NCI-H146 treated with DMSO at 0.1 percent for 48 hours (cell line): ENCODE data around the gene B9D1.
"Not testable (repeated sequence)": the region's sequence is repeated elsewhere in the genome, so short reads cannot be mapped to it uniquely, and the experiment has no call there.

ENCODE experiments used
- DNase-seq: peaks from one replicate; lab custom pipeline; 2025; ENCODE audit not compliant: unreplicated experiment; lab: John Stamatoyannopoulos, UW

Gene B9D1

DNA sequence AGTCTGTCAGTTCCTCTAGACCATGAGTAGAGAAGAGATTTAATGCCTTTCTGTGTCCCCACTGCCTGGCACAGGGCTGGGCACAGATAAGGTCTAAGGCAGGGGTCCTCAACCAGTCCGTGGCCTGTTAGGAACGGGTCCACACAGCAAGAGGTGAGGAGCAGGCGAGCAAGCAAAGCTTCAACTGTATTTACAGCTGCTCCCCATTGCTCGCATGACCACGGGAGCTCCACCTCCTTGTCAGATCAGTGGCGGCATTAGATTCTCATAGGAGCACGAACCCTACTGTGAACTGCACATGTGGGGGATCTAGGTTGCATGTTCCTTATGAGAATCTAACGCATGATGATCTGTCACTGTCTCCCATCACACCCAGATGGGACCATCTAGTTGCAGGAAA, 1.8 kb downstream of the B9D1 start:
- DNase-seq = no peak

DNA sequence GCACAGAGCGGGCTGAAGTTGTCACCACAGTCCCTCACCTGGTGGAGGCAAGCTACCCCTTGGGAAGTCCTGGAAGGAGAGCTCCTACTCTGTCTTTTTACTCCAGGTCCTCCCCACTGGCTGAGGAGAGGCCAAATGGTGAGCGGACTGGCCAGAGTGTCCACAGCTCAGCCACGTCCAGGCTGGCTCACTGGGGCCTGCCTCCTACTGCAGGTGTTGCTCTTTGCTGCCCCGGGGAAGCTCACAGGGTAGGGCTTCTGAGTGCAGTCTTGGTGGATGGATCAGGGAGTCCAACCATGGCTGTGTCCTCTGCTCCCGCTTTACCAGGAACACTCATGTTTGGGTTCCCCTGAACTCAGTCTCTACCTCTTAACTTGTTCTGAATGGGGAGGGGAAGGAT, 2.7 kb downstream of the B9D1 start:
- DNase-seq = no peak

DNA sequence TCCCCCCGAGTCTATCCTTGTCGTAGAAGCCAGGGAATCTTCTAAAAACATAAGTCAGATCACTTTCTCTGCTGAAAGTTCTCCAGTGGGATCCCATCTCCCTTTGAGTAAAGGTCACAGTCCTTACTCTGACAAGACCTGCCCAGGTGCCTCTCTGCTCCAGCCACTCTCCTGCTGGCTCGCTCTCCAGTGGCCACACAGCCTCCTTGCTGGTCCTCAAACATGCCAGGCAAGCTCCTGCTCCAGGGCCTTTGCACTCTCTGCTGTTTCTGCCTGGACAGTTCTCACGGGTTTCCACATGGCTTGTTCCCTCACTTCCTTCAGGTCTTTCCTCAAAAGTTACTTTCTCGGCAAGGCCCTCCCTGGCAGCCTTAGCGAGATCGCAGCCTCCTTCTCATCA, 3.4 kb downstream of the B9D1 start:
- DNase-seq = no peak

DNA sequence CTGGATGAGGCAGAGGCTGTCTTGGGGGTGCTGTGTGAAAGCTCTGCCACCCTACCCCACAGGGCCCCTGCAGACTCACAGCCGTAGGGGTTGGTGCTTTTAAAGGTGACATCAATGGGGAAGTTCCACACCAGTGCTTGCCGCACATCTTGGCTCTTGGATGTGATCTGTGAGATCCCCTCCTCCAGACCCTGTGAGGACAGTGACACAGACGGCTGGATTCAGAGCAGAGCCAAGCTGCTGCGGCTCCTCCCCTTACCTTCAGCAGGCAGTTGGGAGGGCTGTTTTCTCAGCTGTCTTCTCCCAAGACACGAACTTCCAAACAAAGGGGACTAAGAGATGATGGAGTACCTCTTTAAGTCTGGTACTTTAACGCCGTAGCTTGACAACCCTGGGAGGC, 4.8 kb downstream of the B9D1 start:
- DNase-seq = no peak

DNA sequence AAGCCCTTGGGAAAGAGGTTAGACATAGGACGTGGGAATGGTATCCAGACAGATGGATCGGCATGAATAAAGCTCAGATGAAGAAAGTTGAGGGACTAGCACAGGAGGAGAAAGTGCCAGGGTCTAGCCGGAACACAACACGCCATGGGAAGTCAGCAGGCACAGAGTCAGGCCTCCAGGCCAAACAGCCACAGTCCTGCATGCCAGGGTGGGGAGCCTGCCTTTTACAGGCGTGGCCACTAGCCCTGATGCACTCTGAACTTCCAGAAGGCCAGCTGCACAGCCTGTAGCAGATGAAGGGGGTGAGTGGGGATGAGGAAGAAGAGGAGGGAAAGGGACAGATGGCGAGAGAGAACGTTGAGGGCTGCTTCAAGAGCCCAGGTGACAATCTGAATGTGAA, 5.2 kb downstream of the B9D1 start:
- no peak for DNase-seq

DNA sequence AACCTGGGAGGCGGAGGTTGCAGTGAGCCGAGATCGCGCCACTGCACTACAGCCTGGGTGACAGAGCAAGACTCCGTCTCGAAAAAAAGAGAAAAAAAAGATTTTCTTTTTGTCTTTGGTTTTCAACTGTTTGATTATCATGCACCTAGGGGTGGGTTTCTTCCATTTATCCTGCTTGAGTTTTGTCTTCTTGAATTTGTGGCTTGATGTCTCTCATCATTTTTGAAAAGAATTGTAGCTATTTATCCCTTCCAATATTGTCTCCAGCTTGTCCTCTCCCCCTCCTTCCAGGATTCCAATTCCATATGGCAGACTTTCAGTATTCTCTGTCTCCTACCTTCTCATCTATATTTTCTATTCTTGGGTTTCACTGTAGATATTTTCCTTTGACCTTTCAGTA, 7.8 kb downstream of the B9D1 start:
- no peak for DNase-seq

DNA sequence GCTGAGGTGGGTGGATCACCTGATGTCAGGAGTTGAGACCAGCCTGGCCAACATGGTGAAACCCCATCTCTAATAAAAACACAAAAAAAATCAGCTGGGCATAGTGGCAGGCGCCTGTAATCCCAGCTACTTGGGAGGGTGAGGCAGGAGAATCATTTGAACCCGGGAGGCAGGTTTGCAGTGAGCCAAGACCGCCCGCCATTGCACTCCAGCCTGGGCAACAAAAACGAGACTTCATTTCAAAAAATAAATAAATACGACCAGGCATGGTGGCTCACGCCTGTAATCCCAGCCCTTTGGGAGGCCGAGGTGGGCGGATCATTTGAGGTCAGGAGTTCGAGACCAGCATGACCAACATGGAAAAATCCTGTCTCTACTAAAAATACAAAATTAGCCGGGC, 9.1 kb downstream of the B9D1 start:
- not testable (repeated sequence) for DNase-seq

DNA sequence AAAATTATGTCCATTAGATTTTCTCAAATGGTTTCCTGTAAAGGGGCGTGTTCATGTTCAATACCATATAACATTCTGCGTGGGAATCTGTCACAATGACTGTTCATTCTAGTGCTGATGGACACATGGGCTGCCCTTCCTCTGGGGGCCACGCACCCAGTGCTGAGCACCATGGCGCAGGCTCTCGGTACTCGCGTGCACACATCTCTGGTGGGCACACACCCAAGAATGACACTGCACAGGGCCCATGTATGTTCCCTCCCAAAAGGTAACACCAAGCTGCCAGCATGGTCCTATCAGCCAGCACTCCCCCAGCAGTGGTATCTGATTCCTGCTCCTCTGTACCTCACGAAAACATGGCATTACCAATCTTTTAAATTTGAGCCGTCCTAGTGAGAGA, 13.7 kb downstream of the B9D1 start:
- DNase-seq = no peak

DNA sequence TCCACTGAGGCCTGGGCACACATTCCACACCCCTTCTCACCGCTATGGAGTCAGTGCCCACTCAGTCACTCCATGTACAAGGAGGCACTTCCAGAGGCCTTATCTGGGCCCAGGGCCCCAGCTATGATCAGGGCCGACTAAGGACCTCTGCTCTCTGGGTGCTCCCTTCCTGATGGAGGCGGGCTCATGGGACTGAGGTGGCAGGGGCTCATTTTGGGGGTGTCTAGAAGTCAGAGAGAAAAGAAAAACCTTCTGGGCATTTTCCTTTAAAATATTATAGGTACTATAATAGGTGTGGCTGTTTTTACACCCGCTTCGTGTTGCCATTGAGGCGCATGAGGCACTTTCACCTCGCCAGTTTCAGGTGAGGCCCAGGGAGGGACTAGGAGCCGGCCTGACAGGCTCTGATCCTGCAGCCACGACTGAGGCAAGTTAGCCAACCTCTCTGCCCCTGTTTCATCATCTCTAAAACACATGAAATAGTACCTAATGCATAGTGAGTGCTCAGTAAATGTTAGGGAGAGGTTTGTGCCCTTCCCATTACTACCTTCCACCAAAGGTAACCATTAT, 14.4 kb downstream of the B9D1 start:
- no peak for DNase-seq

DNA sequence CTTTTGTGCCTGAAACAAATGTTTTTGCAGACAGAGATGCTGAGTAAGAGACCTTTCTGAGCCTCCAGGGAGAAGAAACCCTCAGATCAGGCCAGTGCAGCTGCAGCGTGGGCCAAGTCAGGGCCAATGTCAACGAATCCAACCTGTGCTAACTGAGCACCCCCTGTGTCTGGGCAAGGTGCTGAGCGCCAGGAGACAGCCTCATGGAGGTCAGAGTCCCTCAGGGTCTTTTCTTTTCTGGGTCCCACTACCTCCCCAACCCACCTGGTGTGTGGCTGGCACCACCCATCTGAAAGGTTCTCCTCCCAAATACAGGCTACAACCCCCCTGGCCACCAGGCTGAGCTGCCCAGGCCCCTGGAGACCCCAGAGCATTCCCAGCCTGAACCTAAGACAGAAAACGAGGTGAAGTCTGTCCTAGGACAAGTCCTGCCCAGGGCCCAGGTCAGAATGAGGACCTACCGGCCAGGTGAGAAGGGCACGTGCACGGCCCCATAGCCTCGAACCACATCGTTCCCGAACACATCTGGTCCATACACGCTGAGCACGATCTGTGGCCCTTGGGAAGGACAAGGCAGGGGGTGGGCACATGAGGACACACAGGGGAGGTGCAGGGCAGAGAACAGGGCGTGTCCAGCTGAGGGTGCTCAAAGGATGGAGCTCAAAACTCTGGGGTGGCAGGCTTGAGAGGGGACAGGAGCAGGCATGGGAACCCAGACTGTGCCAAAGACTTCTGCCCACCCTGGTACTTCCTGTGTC, 15.0 kb downstream of the B9D1 start:
- DNase-seq = no peak

DNA sequence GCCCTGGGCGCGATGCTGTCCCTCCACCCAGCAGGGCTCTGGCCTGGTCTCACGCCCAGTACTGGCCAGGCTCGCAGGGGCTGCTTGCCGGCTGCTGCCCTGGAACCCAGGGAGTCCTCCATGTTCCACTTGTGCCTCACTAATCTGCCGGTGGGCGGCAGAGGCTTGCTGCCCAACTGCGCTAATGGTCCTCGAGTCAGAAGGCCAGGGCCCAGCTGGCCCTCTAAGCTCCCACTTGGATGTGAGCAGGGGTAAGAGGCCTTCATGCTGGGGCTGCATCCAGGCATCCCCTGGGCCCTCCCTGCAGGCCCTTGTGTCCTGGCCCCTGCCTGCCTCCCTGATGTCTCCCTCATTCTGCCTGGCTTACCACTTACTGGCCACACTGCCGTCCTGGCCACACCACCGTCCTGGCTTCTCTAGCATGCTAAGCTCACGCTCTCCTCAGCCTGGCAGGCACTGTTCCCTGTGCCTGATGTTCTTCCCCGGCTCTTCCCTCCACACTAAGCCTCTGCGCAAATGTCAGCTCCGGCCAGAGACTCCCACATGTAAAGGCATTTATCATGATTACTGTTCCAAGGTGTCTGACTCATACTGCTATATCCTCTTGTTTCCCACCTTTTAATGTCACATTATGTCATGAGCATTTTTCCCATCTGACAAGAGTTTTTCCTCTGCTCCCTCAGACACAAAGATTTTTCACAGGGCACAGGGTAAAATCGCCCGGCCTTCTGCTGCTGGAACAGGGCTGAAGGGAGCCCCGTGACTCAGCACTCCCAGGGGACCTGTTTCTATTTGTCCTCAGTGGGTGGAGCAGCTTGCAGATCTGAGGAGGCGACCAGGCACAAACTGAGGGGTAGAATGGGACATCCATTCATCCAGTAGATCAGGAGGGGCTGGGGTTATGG, 15.9 kb downstream of the B9D1 start:
- DNase-seq = no peak

DNA sequence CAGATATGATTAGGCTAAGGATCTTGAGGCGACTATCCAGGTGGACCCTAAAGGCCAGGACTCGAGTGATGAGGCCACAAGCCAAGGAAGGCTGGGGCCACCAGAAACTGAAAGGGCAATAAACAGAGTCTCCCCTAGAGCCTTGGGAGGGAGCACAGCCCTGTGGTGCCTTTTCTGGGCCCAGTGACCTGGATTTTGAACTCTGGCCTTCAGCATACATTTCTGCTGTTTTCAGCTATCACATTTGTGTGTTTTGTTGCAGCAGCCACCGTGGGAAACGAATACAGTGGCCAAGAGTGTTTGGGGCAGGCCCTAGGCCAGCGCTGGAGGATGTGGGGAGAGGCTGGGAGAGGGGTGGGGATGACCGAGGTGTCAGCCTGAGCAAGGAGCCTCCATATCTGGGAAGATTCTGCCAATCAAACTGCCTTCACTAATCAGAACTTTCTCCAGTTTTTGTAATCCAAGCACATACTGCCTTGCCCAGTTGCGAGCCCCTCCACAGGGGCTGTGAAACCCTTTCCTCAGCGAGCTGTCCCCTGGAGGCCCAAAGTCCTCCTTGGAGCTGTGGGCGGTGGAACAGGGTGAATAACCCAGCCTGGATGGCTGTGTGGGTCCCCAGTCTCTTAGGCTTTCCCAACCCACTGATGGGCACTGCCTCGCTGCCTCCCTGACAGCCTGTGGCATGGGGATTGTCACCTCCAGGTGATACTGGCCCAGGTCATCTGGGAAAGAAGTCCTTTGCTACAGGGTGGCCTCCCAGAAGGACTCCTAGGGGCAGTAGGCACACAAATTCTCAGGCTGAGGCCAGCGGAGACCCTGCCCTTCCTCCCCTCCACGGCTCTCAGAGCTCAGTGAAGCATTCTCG, 16.8 kb downstream of the B9D1 start:
- DNase-seq = no peak

DNA sequence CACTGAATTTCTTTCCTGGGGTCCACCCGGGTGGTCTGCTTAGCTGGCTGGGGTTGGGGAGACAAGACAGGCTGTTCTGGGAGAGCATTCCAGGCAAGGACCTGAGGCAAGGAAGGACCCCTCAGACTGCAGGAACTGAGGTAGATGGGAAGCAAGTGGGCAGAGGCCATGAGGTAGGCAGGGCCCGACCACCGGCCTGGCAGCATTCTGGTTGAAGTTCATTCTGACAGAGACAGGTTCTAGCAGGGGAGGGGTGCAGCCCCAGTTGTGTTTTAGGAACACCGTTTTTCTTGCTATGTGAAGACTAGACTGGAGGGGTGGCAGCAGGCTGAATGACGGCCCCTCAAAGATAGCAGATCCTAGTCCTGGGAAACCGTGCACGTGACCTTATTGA, 17.5 kb downstream of the B9D1 start:
- DNase-seq = no peak

DNA sequence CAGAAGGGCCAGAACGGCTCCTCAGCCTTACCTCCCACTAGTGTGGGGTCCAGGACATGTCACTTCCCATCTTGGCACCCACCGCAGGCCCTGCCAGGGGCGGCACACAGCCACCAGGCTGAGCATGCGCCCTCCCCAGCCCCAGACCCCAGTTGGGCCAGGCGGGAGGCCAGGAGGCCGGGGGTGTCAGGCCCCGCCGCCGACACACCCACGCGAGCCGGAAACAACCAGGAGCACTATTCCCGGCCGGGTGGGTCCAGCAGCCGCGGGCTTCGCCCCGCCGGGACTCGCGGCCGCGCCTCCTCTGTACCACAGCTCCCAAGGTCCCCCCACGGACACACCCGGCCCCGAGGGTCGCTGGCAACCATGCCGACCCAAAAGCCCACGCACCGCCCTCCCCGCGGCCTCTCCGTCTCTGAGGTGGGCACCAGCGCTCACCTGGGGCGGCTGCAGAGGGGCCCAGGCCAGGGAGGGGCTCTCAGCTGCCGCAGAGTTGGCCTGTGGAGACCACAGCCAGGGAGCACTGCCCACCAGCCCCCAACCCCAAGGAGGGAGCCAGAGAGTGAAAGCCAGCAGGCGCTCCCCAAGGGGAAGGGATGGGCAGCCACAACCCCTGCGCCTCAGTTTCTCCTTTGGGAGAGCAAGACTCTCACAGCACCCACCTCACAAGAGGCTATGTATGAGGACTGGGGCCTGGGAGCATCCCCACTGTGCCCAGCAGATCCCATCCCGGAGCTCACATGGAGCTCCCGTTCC, 18.0 kb downstream of the B9D1 start:
- no peak for DNase-seq

DNA sequence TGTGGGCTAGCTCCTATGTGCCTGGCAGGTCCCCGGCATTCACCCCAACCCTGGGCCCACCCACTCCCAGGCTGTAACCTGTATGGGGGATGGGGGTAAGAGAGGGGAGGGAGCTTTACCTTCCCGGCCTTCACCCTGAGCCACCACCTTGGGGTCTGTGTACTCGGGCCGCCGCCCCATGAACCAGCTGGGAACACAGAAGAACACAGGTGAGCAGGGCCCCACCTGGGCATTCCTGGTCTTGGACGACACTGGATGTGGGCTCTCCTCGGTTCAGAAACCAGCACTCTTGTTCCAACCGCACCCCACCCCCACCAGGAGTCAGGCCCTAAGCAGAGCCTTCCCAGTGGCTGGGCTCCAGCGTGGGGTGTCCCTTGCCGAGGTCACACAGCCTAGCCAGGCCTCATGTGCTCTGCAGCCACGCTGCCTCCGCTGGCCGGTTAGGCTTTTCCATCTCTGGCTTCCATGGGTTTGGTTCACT, 18.8 kb downstream of the B9D1 start:
- no peak for DNase-seq

DNA sequence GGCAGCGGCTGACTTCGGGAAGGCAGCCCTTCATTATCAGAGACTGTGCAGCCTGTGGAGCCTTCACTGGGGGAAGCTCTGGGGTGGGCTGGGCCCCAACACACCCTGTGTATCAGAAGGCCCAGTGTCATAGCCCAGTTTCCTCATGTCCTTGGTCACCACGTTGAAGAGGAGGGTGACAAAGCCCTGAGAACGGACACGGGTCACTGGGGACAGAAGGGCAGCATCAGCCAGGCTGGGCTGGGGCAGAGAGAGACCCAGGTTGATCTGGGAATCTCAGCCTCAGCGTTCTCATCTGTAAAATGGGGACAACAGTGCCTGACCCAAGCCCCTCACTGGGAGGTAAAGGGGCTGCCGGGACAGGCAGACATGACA, 19.3 kb downstream of the B9D1 start:
- DNase-seq = no peak

DNA sequence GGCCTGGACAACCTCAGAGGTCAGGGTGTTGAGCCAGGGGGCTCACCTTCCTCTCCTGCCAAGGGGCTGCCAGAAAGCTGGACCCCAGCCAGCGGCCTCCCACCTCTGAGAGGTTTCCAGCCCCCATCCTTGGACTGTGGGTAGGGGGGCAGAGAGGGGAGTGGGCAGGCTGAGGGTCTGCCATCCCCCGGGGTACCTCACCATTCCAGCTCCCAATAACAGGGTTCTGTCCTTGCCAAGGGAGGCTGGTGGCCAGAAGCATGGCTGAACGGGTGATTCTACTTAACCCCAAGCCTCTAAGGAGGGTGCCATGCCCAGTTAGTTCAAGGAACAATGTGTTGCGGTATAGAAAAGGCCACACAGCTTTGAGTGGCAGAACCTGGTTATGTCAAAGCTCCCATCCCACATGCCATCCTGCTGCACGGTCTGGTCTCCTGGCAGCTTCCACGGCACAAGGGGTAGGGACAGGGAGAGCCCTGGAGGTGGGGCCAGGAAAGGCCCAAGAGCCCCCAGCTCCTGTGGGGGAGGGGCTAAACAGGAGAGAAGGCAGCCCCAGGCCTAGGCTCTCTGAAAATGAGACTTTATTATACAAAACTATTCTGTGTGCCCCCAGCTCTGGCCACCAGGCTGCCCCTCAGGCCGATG, 19.8 kb downstream of the B9D1 start:
- DNase-seq = no peak

DNA sequence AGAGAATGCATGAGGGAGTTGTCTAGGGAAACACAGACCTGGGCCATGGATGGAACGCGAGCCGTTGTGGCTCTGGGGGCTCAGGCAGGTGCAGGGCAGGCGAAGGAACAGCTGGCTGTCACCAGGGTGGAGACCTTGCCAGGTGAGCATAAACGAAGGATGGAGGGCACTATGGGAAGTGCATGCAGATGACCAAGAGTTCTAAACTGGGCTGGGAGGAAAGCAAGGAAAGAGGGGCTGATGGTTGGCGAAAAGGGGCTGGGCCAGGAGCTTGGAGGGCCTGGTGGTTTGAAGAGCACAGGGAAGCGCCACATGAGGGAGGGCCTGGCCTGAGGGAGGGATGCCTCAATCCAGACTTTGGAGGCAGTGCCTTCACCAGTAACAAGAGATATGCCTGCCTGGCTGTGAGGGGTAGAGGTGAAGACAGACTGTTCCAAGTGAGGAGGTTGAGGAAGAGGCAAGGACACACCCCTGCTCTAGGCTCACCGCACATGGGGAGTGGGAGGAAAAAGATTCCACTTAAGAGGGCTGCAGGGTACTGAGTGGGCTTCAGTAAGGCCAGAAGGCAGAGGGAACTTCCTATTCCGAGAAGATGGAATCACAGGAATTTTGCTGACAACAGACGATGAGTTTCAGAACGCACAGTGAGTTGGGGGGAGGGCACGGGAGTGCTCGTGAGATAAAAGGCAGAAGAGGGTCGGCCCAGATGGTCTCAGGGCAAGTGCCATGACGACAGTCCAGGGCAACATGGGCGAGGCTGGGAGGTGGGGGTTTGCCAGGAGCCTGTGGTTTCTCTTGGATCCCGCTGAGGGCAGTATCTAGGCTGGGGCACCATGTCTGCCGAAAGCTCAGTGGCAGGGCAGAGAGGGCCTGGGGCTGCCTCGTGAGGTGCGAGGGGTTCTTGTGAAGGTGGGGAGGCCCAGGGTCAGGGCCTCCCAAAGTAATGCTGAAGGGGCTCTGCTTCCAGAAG, 20.6 kb downstream of the B9D1 start:
- no peak for DNase-seq

DNA sequence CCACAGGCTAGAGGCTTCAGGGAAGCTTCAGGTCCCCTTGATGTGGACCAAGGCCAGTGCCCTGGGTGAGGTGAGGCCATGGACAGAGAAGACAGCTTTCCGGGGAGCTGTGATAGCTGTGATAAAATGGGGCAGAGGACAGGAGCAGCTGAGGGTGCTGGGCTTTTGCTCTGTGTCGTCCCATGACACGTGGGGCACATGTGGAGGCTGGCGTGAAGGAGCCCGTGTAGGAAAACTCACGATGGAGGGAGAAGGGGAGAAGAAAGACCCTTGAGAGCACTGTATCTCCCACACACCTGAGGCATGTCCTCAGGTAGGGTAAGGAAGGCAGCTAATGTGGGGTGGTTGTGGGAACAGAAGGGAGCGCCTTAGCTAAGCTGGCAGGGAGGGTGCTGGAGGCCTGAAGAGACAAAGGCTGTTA, 21.3 kb downstream of the B9D1 start:
- no peak for DNase-seq
